ENCODE data around the gene TSPAN19. TPM values are rescaled to one million over a fixed set of nuclear protein-coding genes. Genes with fewer than 3 reads are reported as not detected.
A peak's percentile ranks its signal among the peaks of the same experiment; 100 is the strongest.

The TSPAN19 gene
- total RNA-seq, 3 donors from 2014 or later: 1.2 TPM; not detected in 2

DNA sequence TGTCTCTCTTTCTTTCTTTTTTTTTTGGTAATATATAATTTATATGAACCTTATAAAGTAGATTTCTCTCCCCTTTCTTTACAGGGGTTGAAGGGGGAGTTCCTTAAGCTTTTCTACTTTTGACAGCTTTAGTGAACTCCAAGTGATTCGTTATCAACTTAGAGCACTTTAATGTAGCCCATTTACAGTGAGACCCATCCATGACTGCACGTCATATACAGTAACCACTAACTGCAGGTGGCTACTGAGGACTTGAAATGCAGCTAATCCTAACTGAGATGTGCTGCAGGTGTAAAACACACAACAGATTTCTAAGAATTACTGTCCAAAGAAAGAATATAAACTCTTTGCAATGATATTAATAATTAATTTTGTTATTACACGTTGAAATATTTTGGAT is 656 bp upstream of the TSPAN19 start:
- Histone ChIP-seq H3K4me1 (ENCODE audit: low read depth) (no peaks in the 10 kb centered on the region), H3K9me3 (no peaks in the 10 kb centered on the region), H3K36me3 (ENCODE audit: low read depth) (no peaks in the 10 kb centered on the region), H3K4me3 (no peak overlapping the region)
- no peak for DNase-seq
- no peak for ATAC-seq
- intact Hi-C loops (cut with DNase I, micrococcal nuclease): loop anchor here in 1 of 2 donors (10.0 kb wide), 1 partner anchor 162 kb away; no protein-coding TSS in a partner anchor
- TF ChIP-seq, protein P1, sequence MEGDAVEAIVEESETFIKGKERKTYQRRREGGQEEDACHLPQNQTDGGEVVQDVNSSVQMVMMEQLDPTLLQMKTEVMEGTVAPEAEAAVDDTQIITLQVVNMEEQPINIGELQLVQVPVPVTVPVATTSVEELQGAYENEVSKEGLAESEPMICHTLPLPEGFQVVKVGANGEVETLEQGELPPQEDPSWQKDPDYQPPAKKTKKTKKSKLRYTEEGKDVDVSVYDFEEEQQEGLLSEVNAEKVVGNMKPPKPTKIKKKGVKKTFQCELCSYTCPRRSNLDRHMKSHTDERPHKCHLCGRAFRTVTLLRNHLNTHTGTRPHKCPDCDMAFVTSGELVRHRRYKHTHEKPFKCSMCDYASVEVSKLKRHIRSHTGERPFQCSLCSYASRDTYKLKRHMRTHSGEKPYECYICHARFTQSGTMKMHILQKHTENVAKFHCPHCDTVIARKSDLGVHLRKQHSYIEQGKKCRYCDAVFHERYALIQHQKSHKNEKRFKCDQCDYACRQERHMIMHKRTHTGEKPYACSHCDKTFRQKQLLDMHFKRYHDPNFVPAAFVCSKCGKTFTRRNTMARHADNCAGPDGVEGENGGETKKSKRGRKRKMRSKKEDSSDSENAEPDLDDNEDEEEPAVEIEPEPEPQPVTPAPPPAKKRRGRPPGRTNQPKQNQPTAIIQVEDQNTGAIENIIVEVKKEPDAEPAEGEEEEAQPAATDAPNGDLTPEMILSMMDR (IDR thresholded peaks at IDR 0.05): no peak

- ATAC-seq: no peak
- H3K4me1 ChIP-seq (ENCODE audit: low read depth): no peaks in the 10 kb centered on the region
- no peak for DNase-seq
- TF ChIP-seq, protein P1 (IDR thresholded peaks at IDR 0.05): no peak
- intact Hi-C loops (cut with DNase I, micrococcal nuclease): loop anchor here in 1 of 2 donors (1.0 kb wide), 1 partner anchor 155 kb away; no protein-coding TSS in a partner anchor
- H3K36me3 ChIP-seq (ENCODE audit: low read depth): no peaks in the 10 kb centered on the region
- no peaks in the 10 kb centered on the region for H3K9me3 ChIP-seq
- no peak overlapping the region for H3K4me3 ChIP-seq
These were observed 6.6 kb downstream of the TSPAN19 start for GRCh38 chr12:85029456-85029855.

DNA sequence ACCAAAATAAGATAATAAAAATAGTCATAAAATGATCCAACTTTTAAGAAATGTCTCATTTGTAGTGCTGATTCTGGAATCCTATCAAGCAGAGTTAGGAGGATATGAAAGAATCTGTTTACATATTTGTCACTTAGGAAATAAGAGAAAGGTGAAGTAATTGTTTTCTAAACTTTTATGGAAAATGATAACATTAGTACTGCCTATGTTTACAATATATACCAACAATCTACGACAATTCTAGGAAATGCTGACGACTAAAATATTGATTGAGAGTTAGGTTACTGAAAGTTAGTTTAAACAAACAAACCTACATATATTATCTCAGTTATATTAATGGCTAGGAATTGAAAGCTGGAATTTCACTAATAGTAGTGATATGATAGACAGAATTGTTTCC is 18.0 kb downstream of the TSPAN19 start:
- DNase-seq (no peak), ATAC-seq (no peak)
- TF ChIP-seq, protein P1 (IDR thresholded peaks at IDR 0.05): no peak
- no peaks in the 10 kb centered on the region for H3K4me1 ChIP-seq (ENCODE audit: low read depth)
- H3K9me3 ChIP-seq: no peaks in the 10 kb centered on the region
- intact Hi-C loops (cut with DNase I, micrococcal nuclease): no loop called here
- H3K36me3 ChIP-seq (ENCODE audit: low read depth): no peaks in the 10 kb centered on the region
- peak overlapping the region; percentile 6 for H3K4me3 ChIP-seq

- Histone ChIP-seq H3K36me3 (ENCODE audit: low read depth) (no peaks in the 10 kb centered on the region), H3K4me3 (no peak overlapping the region), H3K9me3 (no peaks in the 10 kb centered on the region), H3K4me1 (ENCODE audit: low read depth) (no peaks in the 10 kb centered on the region)
- TF ChIP-seq, protein P1 (IDR thresholded peaks at IDR 0.05): no peak
- DNase-seq (no peak), ATAC-seq (no peak)
- intact Hi-C loops (cut with DNase I, micrococcal nuclease): no loop called here
These were observed 18.5 kb downstream of the TSPAN19 start for GRCh38 chr12:85017618-85018017.

GRCh38 chr12:85017133-85017532 is 18.9 kb downstream of the TSPAN19 start:
- Histone ChIP-seq H3K36me3 (ENCODE audit: low read depth) (no peaks in the 10 kb centered on the region), H3K9me3 (no peaks in the 10 kb centered on the region), H3K4me1 (ENCODE audit: low read depth) (no peaks in the 10 kb centered on the region), H3K4me3 (no peak overlapping the region)
- TF ChIP-seq, protein P1 (IDR thresholded peaks at IDR 0.05): no peak
- DNase-seq (no peak), ATAC-seq (no peak)
- intact Hi-C loops (cut with DNase I, micrococcal nuclease): no loop called here

- ATAC-seq: no peak
These were observed 19.7 kb downstream of the TSPAN19 start for GRCh38 chr12:85016413-85016812.

More at GRCh38 chr12:85016413-85016812, 19.7 kb downstream of the TSPAN19 start:
- intact Hi-C loops (cut with DNase I, micrococcal nuclease): no loop called here
- Histone ChIP-seq H3K4me3 (no peak overlapping the region), H3K9me3 (no peaks in the 10 kb centered on the region), H3K36me3 (ENCODE audit: low read depth) (no peaks in the 10 kb centered on the region), H3K4me1 (ENCODE audit: low read depth) (no peaks in the 10 kb centered on the region)
- DNase-seq: no peak
- TF ChIP-seq, protein P1 (IDR thresholded peaks at IDR 0.05): no peak
